ENCODE results near the gene PRG3. TPM values are rescaled to one million over a fixed set of nuclear protein-coding genes. Genes with fewer than 3 reads are reported as not detected.
"Not testable (repeated sequence)": the region's sequence is repeated elsewhere in the genome, so short reads cannot be mapped to it uniquely, and the experiment has no call there.

Gene PRG3
- total RNA-seq, 1 experiment from 2014 or later = not detected

DNA sequence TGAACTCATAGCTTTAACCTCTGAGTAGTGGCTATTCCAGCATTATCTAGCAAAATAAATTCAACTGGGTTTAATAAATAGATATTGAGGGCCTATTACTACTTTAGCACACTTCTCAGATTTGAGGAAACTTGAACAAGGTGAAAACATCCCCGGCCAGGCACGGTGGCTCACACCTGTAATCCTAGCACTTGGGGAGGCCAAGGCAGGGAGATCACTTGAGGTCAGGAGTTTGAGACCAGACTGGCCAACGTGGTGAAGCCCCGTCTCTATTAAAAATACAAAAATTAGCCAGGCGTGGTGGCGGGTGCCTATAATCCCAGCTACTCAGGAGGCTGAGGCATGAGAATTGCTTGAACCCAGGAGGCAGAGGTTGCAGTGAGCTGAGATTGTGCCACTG is 44.1 kb downstream of the PRG3 start:
- DNase-seq (ENCODE audit: low read depth) = not testable (repeated sequence)

DNA sequence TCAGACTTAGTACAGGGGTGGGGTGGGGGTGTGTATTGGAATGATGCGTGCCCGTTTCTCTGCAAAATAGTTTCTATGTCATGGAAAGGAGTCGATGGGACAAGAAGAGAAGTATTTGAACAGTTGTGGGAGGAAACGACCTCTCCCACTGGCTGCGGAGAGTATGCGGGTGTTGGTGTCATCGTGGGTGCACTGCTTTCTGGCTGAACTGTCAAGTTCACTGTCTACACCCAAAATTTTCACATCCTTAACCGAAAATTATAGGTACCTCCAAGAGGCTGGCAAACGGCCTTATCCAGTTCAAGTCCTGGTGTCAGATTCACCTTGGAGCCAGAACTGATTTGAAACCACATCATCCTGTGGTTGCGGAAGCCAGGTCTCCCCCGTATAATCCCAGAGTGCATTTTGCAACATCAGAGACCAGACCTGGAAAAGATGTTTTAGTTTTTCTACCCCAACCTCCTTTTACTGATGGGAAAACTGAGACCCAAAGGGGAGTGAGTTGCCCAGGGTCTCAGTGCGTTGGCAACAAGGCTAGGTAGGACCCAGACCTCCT is 44.8 kb downstream of the PRG3 start:
- no peak for DNase-seq (ENCODE audit: low read depth)

- DNase-seq (ENCODE audit: low read depth) = peak; percentile 94
Observed at GRCh38 chr11:57335343-57336110, 45.4 kb downstream of the PRG3 start, which contains the start of gene SSRP1. Gene SSRP1, minus strand, starts transcription at chr11:57335892. Its CDS starts 771 bp downstream, at chr11:57335121.

DNA sequence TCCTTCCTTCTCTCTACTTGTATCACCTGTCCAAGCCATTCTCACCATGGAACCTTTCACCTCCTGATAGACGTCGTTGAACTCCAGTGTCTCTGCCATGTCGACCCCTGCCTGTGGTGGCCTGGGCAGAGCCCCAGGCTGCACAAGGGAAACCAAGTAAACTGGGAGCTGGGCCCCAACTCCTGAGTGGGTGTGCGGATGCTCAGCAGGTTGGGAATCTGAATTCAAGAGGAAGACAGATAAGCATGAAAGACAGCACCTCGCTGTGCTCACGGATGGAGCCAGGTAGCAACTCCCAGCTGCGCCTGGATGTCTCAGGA is 46.0 kb downstream of the PRG3 start:
- no peak for DNase-seq (ENCODE audit: low read depth)

DNA sequence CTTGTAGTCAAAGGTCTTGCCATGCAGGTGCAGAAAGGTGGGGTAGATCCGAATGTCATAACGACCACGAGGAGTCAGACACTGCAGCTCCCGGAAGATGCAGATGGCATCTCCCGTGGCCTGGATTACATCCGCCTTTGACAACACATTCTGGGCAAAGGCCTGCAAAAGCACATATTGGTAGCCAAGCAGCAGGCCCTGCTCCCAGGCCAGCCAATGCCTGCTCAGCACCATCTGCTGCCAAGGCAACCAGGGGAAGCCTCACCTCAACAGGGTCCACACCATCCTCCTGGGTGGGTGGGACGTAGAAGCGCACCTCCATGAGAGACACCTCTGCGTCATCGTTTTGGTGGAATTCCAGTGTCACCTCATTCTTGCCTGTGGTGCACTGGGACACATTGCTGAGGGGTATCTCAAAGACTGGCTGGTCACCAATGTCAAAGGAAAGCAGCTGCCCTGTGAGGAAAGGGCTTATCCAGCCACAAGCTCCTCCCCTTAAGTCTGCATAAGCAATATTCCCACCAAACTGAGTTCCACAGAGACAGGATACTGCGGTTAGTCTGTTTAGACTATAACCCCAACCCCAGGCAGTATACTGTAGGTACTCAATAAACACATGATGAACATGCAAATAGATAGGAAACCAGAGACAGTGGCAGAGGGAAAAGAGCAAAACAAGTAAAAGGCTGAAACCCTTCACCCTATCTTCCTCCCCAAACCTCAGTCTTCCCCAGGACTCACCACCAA is 48.1 kb downstream of the PRG3 start:
- no peak for DNase-seq (ENCODE audit: low read depth)

- no peak for DNase-seq (ENCODE audit: low read depth)
Observed at GRCh38 chr11:57331720-57332119, 49.2 kb downstream of the PRG3 start.

- DNase-seq (ENCODE audit: low read depth) = no peak
Observed at GRCh38 chr11:57330029-57330428, 50.9 kb downstream of the PRG3 start.

DNA sequence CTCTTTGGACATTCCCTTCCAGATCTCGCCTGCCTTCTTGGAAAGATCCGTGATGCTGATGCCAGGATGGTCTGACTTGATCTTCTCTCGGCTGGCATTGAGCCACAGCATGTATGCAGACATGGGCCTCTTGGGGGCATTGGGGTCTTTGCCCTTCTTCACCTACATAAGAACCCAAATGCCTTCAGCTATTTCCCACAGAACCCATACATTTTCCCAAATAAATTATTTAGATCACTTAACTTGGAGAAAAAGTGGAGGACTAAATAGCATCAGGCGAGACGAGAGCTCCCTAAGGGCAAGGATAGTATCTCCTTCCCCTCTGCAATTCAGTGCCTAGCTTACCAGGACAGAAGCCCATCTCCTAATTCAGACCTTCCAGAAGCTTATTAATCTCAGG is 53.2 kb downstream of the PRG3 start:
- no peak for DNase-seq (ENCODE audit: low read depth)

Other genes with a start within 250 kb of the PRG3 start
- gene LRRC55, start 199.2 kb downstream of the PRG3 start, total RNA-seq (2014; rRNA removed; shearing (Covaris generic)) = under 0.01 and 0.03 TPM in 2 replicates
- gene APLNR, start 143.9 kb downstream of the PRG3 start, total RNA-seq (2014; rRNA removed; shearing (Covaris generic)) = not detected in 2 replicates
- gene TNKS1BP1, start 56.2 kb downstream of the PRG3 start, total RNA-seq (2014; rRNA removed; shearing (Covaris generic)) = 16.2 and 17.8 TPM in 2 replicates
- gene SSRP1, start 45.3 kb downstream of the PRG3 start, total RNA-seq (2014; rRNA removed; shearing (Covaris generic)) = 202 and 241 TPM in 2 replicates
- not detected in 2 replicates for gene P2RX3, start 42.8 kb downstream of the PRG3 start, total RNA-seq (2014; rRNA removed; shearing (Covaris generic))
- gene PRG2, start 9.5 kb upstream of the PRG3 start, total RNA-seq (2014; rRNA removed; shearing (Covaris generic)) = not detected in 2 replicates
- 122 and 135 TPM in 2 replicates for gene SLC43A3, start 46.0 kb upstream of the PRG3 start, total RNA-seq (2014; rRNA removed; shearing (Covaris generic))
- gene RTN4RL2, start 79.4 kb upstream of the PRG3 start, total RNA-seq (2014; rRNA removed; shearing (Covaris generic)) = 0.23 TPM in 1 of 2 replicates, not detected in the other
- 5.6 and 9.0 TPM in 2 replicates for gene SLC43A1, start 134.6 kb upstream of the PRG3 start, total RNA-seq (2014; rRNA removed; shearing (Covaris generic))
- gene TIMM10, start 149.6 kb upstream of the PRG3 start, total RNA-seq (2014; rRNA removed; shearing (Covaris generic)) = 164 and 188 TPM in 2 replicates
- not detected in 2 replicates for gene SMTNL1, start 156.4 kb upstream of the PRG3 start, total RNA-seq (2014; rRNA removed; shearing (Covaris generic))
- 22.4 and 29.8 TPM in 2 replicates for gene UBE2L6, start 186.5 kb upstream of the PRG3 start, total RNA-seq (2014; rRNA removed; shearing (Covaris generic))
- 4.6 TPM in 1 of 2 replicates, not detected in the other for gene SERPING1, start 216.5 kb upstream of the PRG3 start, total RNA-seq (2014; rRNA removed; shearing (Covaris generic))

Measured in Daoy (cell line).